ENCODE data around the gene NVL. TPM values are rescaled to one million over a fixed set of nuclear protein-coding genes. Genes with fewer than 3 reads are reported as not detected.

NVL gene
- total and polyA plus RNA-seq, 10 donors = 23.3 to 61.9 (median 35.0) TPM

- H3K27me3 ChIP-seq (replicated peaks in 1 of 7) = no peaks in the 10 kb centered on the region
- peak overlapping the region in 1 of 8 donors; percentile 4 for H3K27ac ChIP-seq
- no peak for DNase-seq
- H3K36me3 ChIP-seq = no peaks in the 10 kb centered on the region
- 17 to 28% (median 23%) methylated on average over 3 of the region's 3 CpGs for WGBS, 5 donors
- no peaks in the 10 kb centered on the region for H3K9me3 ChIP-seq
- TF ChIP-seq CTCF (IDR thresholded peaks at IDR 0.05 in 8 of 11, conservative IDR thresholded peaks at IDR 0.05 in 3 of 11) (peak; percentile 39 to 82 (median 70)), POLR2A (IDR thresholded peaks at IDR 0.05) (no peak)
- H3K4me3 ChIP-seq = no peak overlapping the region
- intact Hi-C loops (cut with DNase I; ENCODE audit: low total_unique reads) = loop anchor here (2.0 kb wide), 1 partner anchor 217 kb away; no protein-coding TSS in a partner anchor
- peaks cover 16 to 40% (median 23%) of the 10 kb centered on the region in 6 donors for H3K4me1 ChIP-seq
These were observed 3.4 kb upstream of the NVL start for GRCh38 chr1:224333309-224333926.

GRCh38 chr1:224331824-224332223 is 1.9 kb upstream of the NVL start:
- H3K36me3 ChIP-seq = peaks cover 0 to 8% (median 0%) of the 10 kb centered on the region in 6 donors
- intact Hi-C loops (cut with DNase I; ENCODE audit: low total_unique reads) = loop anchor here (2.0 kb wide), 1 partner anchor 215 kb away; no protein-coding TSS in a partner anchor
- no peak overlapping the region for H3K4me3 ChIP-seq
- peaks cover 16 to 56% (median 38%) of the 10 kb centered on the region in 6 donors for H3K4me1 ChIP-seq
- no peaks in the 10 kb centered on the region for H3K27me3 ChIP-seq (replicated peaks in 1 of 7)
- DNase-seq = no peak
- H3K9me3 ChIP-seq = no peaks in the 10 kb centered on the region
- TF ChIP-seq POLR2A (IDR thresholded peaks at IDR 0.05) = no peak
- no peak for TF ChIP-seq CTCF (IDR thresholded peaks at IDR 0.05 in 8 of 11, conservative IDR thresholded peaks at IDR 0.05 in 3 of 11)
- TF ChIP-seq POLR2AphosphoS5 (IDR thresholded peaks at IDR 0.05) = no peak
- 96 to 100% (median 98%) methylated on average over 2 of the region's 2 CpGs for WGBS, 5 donors
- H3K27ac ChIP-seq = no peak overlapping the region

GRCh38 chr1:224331326-224331725 is 1.4 kb upstream of the NVL start:
- TF ChIP-seq POLR2AphosphoS5 (IDR thresholded peaks at IDR 0.05) (no peak), CTCF (IDR thresholded peaks at IDR 0.05 in 8 of 11, conservative IDR thresholded peaks at IDR 0.05 in 3 of 11) (no peak), POLR2A (IDR thresholded peaks at IDR 0.05) (no peak)
- H3K4me1 ChIP-seq = peaks cover 16 to 61% (median 41%) of the 10 kb centered on the region in 6 donors
- 92 to 100% (median 96%) methylated on average over 2 of the region's 2 CpGs for WGBS, 5 donors
- intact Hi-C loops (cut with DNase I; ENCODE audit: low total_unique reads) = no loop called here
- H3K36me3 ChIP-seq = peaks cover 0 to 13% (median 0%) of the 10 kb centered on the region in 6 donors
- peak overlapping the region in 1 of 8 donors; percentile 83 for H3K4me3 ChIP-seq
- H3K9me3 ChIP-seq = no peaks in the 10 kb centered on the region
- DNase-seq = no peak
- H3K27me3 ChIP-seq (replicated peaks in 1 of 7) = no peaks in the 10 kb centered on the region
- H3K27ac ChIP-seq = peak overlapping the region in 1 of 8 donors; percentile 91

- H3K36me3 ChIP-seq = peaks cover 0 to 26% (median 9%) of the 10 kb centered on the region in 6 donors
- peak overlapping the region; percentile 63 to 99 (median 84) for H3K4me3 ChIP-seq
- H3K4me1 ChIP-seq = peaks cover 16 to 74% (median 42%) of the 10 kb centered on the region in 6 donors
- H3K9me3 ChIP-seq = no peaks in the 10 kb centered on the region
- WGBS, 5 donors = 0 to 3% (median 0%) methylated on average over 7 of the region's 7 CpGs
- TF ChIP-seq CTCF (IDR thresholded peaks at IDR 0.05 in 8 of 11, conservative IDR thresholded peaks at IDR 0.05 in 3 of 11) = no peak
- no peak for TF ChIP-seq POLR2A (IDR thresholded peaks at IDR 0.05)
- TF ChIP-seq POLR2AphosphoS5 (IDR thresholded peaks at IDR 0.05) = no peak
- no peak for DNase-seq
- H3K27ac ChIP-seq = peak overlapping the region; percentile 89 to 99 (median 92)
- intact Hi-C loops (cut with DNase I; ENCODE audit: low total_unique reads) = no loop called here
- no peaks in the 10 kb centered on the region for H3K27me3 ChIP-seq (replicated peaks in 1 of 7)
These were observed 509 bp downstream of the NVL start for GRCh38 chr1:224329484-224329841.
